Uterus (tissue), 2 donors: ENCODE results near the gene PANK4.

Experiments used
- POLR2A ChIP-seq, 2 donors: fragments of 450-650 bp; IDR thresholded peaks; one replicate each; pipeline ENCODE4 v1.6.1; 2016; ENCODE audit warnings: antibody characterized with exemption in 2 of 2, mild to moderate bottlenecking in 1 of 2, moderate library complexity in 1 of 2
- TF ChIP-seq, protein P1 (sequence below), 4 experiments: fragments of 200-600 bp in 2 of 4; fragments of 450-650 bp in 2 of 4; sonication (generic) in 2 of 4; IDR thresholded peaks; one replicate each; pipeline ENCODE4 v1.5.1; 2016 to 2019; ENCODE audit warnings: antibody characterized with exemption in 4 of 4, mild to moderate bottlenecking in 2 of 4, moderate library complexity in 1 of 4

- TF ChIP-seq, protein P1, sequence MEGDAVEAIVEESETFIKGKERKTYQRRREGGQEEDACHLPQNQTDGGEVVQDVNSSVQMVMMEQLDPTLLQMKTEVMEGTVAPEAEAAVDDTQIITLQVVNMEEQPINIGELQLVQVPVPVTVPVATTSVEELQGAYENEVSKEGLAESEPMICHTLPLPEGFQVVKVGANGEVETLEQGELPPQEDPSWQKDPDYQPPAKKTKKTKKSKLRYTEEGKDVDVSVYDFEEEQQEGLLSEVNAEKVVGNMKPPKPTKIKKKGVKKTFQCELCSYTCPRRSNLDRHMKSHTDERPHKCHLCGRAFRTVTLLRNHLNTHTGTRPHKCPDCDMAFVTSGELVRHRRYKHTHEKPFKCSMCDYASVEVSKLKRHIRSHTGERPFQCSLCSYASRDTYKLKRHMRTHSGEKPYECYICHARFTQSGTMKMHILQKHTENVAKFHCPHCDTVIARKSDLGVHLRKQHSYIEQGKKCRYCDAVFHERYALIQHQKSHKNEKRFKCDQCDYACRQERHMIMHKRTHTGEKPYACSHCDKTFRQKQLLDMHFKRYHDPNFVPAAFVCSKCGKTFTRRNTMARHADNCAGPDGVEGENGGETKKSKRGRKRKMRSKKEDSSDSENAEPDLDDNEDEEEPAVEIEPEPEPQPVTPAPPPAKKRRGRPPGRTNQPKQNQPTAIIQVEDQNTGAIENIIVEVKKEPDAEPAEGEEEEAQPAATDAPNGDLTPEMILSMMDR (IDR thresholded peaks at IDR 0.05): no peak
- TF ChIP-seq POLR2A (IDR thresholded peaks at IDR 0.05): no peak
Observed at GRCh38 chr1:2473198-2473597, 53.2 kb downstream of the PANK4 start.
